CD4-positive, alpha-beta T cell treated with Interleukin-10 for 1 hour (primary cell): ENCODE results near the gene GTPBP3.

Source experiments
- DNase-seq: peaks from one replicate; pipeline ENCODE4 v3.0.0-alpha.2; 2020

The GTPBP3 gene

DNA sequence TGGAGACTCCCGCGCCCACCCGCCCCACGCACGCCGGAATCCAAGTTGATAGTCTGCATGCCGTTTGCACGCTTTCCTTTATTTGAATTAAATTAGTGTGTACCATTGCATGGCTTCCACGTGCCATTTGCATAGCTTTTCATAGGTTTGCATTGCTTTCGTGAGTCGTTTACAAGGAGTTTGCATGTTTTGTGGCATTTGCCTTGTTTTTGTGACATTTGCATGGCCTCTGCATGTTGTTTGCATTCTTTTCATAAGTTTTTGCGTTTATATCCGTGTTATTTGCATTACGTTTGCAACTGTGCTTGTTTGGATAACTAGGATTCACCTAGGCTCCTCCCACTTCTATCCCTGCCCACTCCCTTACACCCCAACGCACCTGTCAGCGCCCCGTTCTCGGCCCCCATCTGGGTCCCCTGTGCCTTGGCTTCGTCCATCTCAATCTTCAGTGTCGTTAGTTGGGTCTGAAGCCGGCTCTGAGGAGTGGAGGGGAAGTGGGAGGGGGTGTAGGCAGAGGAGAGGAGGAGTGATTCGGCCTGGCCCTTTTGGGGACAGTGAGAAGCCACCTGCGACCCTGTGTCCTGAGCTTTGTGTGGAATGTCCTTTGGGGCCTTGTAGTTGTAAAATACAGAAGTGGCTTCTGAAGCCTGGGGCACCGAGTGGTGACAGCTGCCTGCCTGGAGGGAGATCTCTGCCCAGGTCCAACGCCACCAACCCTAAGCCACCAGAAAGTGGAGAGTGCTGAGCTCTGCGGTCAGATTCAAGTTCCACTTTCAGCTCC lies 54.2 kb downstream of the GTPBP3 start:
- DNase-seq = no peak
